Nephron (organoid): Measurements from ENCODE around the gene LSAMP.
"Not testable (repeated sequence)": the region's sequence is repeated elsewhere in the genome, so short reads cannot be mapped to it uniquely, and the experiment has no call there.

Experiments
- H3K27ac Mint-ChIP-seq, 3 experiments: 2 replicates each; pipeline ENCODE4 v1.8.0; 2020; ENCODE audit warnings: mixed read lengths in 3 of 3, mild to moderate bottlenecking in 2 of 3, moderate library complexity in 1 of 3
- H3K27me3 Mint-ChIP-seq: 2 replicates; pipeline ENCODE4 v1.8.0; 2021; ENCODE audit warnings: low read depth, mild to moderate bottlenecking, moderate library complexity, mixed read lengths
- H3K36me3 Mint-ChIP-seq: 2 replicates; pipeline ENCODE4 v1.8.0; 2020; ENCODE audit warnings: low read depth, mixed read lengths
- H3K4me1 Mint-ChIP-seq: 2 replicates; pipeline ENCODE4 v1.8.0; 2020; ENCODE audit warnings: mixed read lengths
- H3K4me3 Mint-ChIP-seq, 3 experiments: 2 replicates each; pipeline ENCODE4 v1.8.0; 2020; ENCODE audit warnings: mild to moderate bottlenecking in 3 of 3, mixed read lengths in 3 of 3, moderate library complexity in 2 of 3
- H3K9me3 Mint-ChIP-seq: 2 replicates; pipeline ENCODE4 v1.8.0; 2020; ENCODE audit warnings: mixed read lengths
- CTCF ChIP-seq, 3 experiments: fragments of 200-600 bp; sonication (generic); IDR thresholded peaks; one replicate each; pipeline ENCODE4 v1.5.0; 2021; ENCODE audit warnings: antibody characterized with exemption in 3 of 3; ENCODE audit not compliant: unreplicated experiment in 3 of 3

Gene LSAMP

GRCh38 chr3:116230431-116231020 lies 214.8 kb downstream of the LSAMP start:
- H3K36me3 Mint-ChIP-seq = no peaks in the 10 kb centered on the region
- H3K27ac Mint-ChIP-seq = no peak overlapping the region
- H3K4me1 Mint-ChIP-seq = peaks cover 6% of the 10 kb centered on the region
- no peak overlapping the region for H3K4me3 Mint-ChIP-seq
- no peaks in the 10 kb centered on the region for H3K9me3 Mint-ChIP-seq
- TF ChIP-seq CTCF (IDR thresholded peaks at IDR 0.05; ENCODE audit: unreplicated experiment in 3 of 3) = no peak
- H3K27me3 Mint-ChIP-seq = no peaks in the 10 kb centered on the region

GRCh38 chr3:116226266-116226665 lies 219.0 kb downstream of the LSAMP start:
- Mint-ChIP-seq H3K4me3 (no peak overlapping the region), H3K9me3 (no peaks in the 10 kb centered on the region), H3K4me1 (peaks cover 6% of the 10 kb centered on the region), H3K36me3 (no peaks in the 10 kb centered on the region), H3K27me3 (peaks cover 4% of the 10 kb centered on the region), H3K27ac (no peak overlapping the region)
- TF ChIP-seq CTCF (IDR thresholded peaks at IDR 0.05; ENCODE audit: unreplicated experiment in 3 of 3) = no peak

GRCh38 chr3:116216761-116217160 lies 228.5 kb downstream of the LSAMP start:
- H3K36me3 Mint-ChIP-seq = peaks cover 3% of the 10 kb centered on the region
- no peaks in the 10 kb centered on the region for H3K4me1 Mint-ChIP-seq
- H3K27ac Mint-ChIP-seq = no peak overlapping the region
- H3K9me3 Mint-ChIP-seq = no peaks in the 10 kb centered on the region
- H3K27me3 Mint-ChIP-seq = peaks cover 3% of the 10 kb centered on the region
- no peak for TF ChIP-seq CTCF (IDR thresholded peaks at IDR 0.05; ENCODE audit: unreplicated experiment in 3 of 3)
- H3K4me3 Mint-ChIP-seq = no peak overlapping the region

- TF ChIP-seq CTCF (IDR thresholded peaks at IDR 0.05; ENCODE audit: unreplicated experiment in 3 of 3) = no peak
- no peaks in the 10 kb centered on the region for H3K4me1 Mint-ChIP-seq
- no peaks in the 10 kb centered on the region for H3K27me3 Mint-ChIP-seq
- H3K27ac Mint-ChIP-seq = no peak overlapping the region
- H3K9me3 Mint-ChIP-seq = peaks cover 14% of the 10 kb centered on the region
- no peak overlapping the region for H3K4me3 Mint-ChIP-seq
- H3K36me3 Mint-ChIP-seq = peaks cover 17% of the 10 kb centered on the region
Measured at GRCh38 chr3:116211901-116212300, 233.4 kb downstream of the LSAMP start.

GRCh38 chr3:116208830-116209229 lies 236.5 kb downstream of the LSAMP start:
- H3K27me3 Mint-ChIP-seq, H3K4me3 Mint-ChIP-seq, H3K27ac Mint-ChIP-seq, H3K4me1 Mint-ChIP-seq: not testable (repeated sequence)
- Mint-ChIP-seq H3K9me3 (peaks cover 14% of the 10 kb centered on the region), H3K36me3 (peaks cover 17% of the 10 kb centered on the region)

- Mint-ChIP-seq H3K4me3 (no peak overlapping the region), H3K27me3 (no peaks in the 10 kb centered on the region), H3K9me3 (no peaks in the 10 kb centered on the region), H3K27ac (no peak overlapping the region), H3K4me1 (no peaks in the 10 kb centered on the region), H3K36me3 (no peaks in the 10 kb centered on the region)
- TF ChIP-seq CTCF (IDR thresholded peaks at IDR 0.05; ENCODE audit: unreplicated experiment in 3 of 3) = no peak
Measured at GRCh38 chr3:116200956-116201690, 244.2 kb downstream of the LSAMP start.
